HEK293 (cell line): ENCODE results near the gene DOK3.

Experiments used
- CTCF ChIA-PET: fragments of 350-600 bp; formaldehyde crosslinking; extraction: SDS; loops from one replicate; lab custom pipeline; 2021; ENCODE audit warnings: antibody characterized with exemption; lab: Yijun Ruan, JAX
- POLR2A ChIA-PET: fragments of 300-600 bp; formaldehyde crosslinking; extraction: SDS; loops from one replicate; lab custom pipeline; 2020; ENCODE audit warnings: antibody characterized with exemption, inconsistent platforms; lab: Yijun Ruan, JAX
- H3K27ac ChIP-seq: fragments of 200-500 bp; sonication (Bioruptor generic); 2 replicates; pipeline ENCODE4 v1.5.1; 2014; ENCODE audit warnings: low read depth, low read length, control low read depth, inconsistent platforms; ENCODE audit errors: extremely low read depth
- H3K36me3 ChIP-seq, 2 experiments: fragments of 200-500 bp in 1 of 2; sonication (Bioruptor generic) in 1 of 2; 1 replicate in 1 of 2; 2 replicates in 1 of 2; pipeline ENCODE4 v1.5.1; 2014 to 2017; ENCODE audit warnings: inconsistent platforms in 2 of 2, low read length in 2 of 2; ENCODE audit not compliant: control insufficient read depth in 2 of 2, insufficient read depth in 1 of 2
- H3K4me1 ChIP-seq: fragments of 200-500 bp; sonication (Bioruptor generic); 2 replicates; pipeline ENCODE4 v1.5.1; 2014; ENCODE audit warnings: mild to moderate bottlenecking, low read length, inconsistent platforms; ENCODE audit not compliant: control insufficient read depth, insufficient read depth
- H3K4me3 ChIP-seq: 2 replicates; pipeline ENCODE4 v1.5.1; 2011; ENCODE audit warnings: low read depth, mild to moderate bottlenecking, control low read depth, low read length, moderate library complexity
- H3K9me3 ChIP-seq: fragments of 200-500 bp; sonication (Bioruptor generic); 2 replicates; pipeline ENCODE4 v1.5.1; 2014; ENCODE audit warnings: low read depth, low read length, inconsistent platforms; ENCODE audit not compliant: control insufficient read depth, insufficient read depth
- EGR2 ChIP-seq: fragments of 450-650 bp; formaldehyde crosslinking; IDR thresholded peaks from 2 replicates; pipeline ENCODE4 v1.5.1; 2016; ENCODE audit warnings: low read depth, missing biosample characterization, missing genetic modification characterization
- GLI4 ChIP-seq: fragments of 450-650 bp; formaldehyde crosslinking; IDR thresholded peaks from 2 replicates; pipeline ENCODE4 v1.5.1; 2016; ENCODE audit warnings: missing biosample characterization, missing genetic modification characterization
- GLIS1 ChIP-seq: fragments of 450-650 bp; formaldehyde crosslinking; IDR thresholded peaks from 2 replicates; pipeline ENCODE4 v1.5.1; 2016; ENCODE audit warnings: missing biosample characterization, missing genetic modification characterization
- HOXA7 ChIP-seq: sonication (generic); formaldehyde crosslinking; IDR thresholded peaks from 2 replicates; pipeline ENCODE4 v1.8.1; 2022; ENCODE audit warnings: missing genetic modification reagents, borderline replicate concordance
- IKZF3 ChIP-seq: fragments of 450-650 bp; IDR thresholded peaks from 2 replicates; pipeline ENCODE4 v1.5.0; 2018; ENCODE audit warnings: missing biosample characterization, mild to moderate bottlenecking, missing genetic modification characterization, moderate library complexity
- MEIS1 ChIP-seq: sonication (generic); formaldehyde crosslinking; IDR thresholded peaks from 2 replicates; pipeline ENCODE4 v1.8.1; 2022; ENCODE audit warnings: missing genetic modification reagents, mild to moderate bottlenecking, borderline replicate concordance
- ZBTB1 ChIP-seq: fragments of 450-650 bp; formaldehyde crosslinking; IDR thresholded peaks from 2 replicates; pipeline ENCODE4 v1.5.1; 2016; ENCODE audit warnings: missing biosample characterization, missing genetic modification characterization
- ZBTB17 ChIP-seq: fragments of 450-650 bp; formaldehyde crosslinking; IDR thresholded peaks from 2 replicates; pipeline ENCODE4 v1.5.1; 2016; ENCODE audit warnings: missing biosample characterization, missing genetic modification characterization
- ZNF211 ChIP-seq: fragments of 450-650 bp; formaldehyde crosslinking; IDR thresholded peaks from 2 replicates; pipeline ENCODE4 v1.5.1; 2016; ENCODE audit warnings: low read depth, missing biosample characterization, missing genetic modification characterization
- ZNF335 ChIP-seq: fragments of 450-650 bp; formaldehyde crosslinking; conservative IDR thresholded peaks from 2 replicates; pipeline ENCODE4 v1.5.1; 2016; ENCODE audit warnings: missing biosample characterization, missing genetic modification characterization
- ZNF558 ChIP-seq: fragments of 450-650 bp; formaldehyde crosslinking; IDR thresholded peaks from 2 replicates; pipeline ENCODE4 v1.5.1; 2016; ENCODE audit warnings: missing biosample characterization, missing genetic modification characterization
- ZNF600 ChIP-seq: fragments of 450-650 bp; formaldehyde crosslinking; IDR thresholded peaks from 2 replicates; pipeline ENCODE4 v1.5.1; 2016; ENCODE audit warnings: missing biosample characterization, missing genetic modification characterization
- ZNF629 ChIP-seq: fragments of 450-650 bp; formaldehyde crosslinking; IDR thresholded peaks from 2 replicates; pipeline ENCODE4 v1.5.1; 2017; ENCODE audit warnings: missing biosample characterization, missing genetic modification characterization
- ZNF707 ChIP-seq: fragments of 450-650 bp; formaldehyde crosslinking; IDR thresholded peaks from 2 replicates; pipeline ENCODE4 v1.5.1; 2016; ENCODE audit warnings: missing biosample characterization, missing genetic modification characterization
- ZNF777 ChIP-seq: fragments of 450-650 bp; formaldehyde crosslinking; IDR thresholded peaks from 2 replicates; pipeline ENCODE4 v1.5.1; 2017; ENCODE audit warnings: missing biosample characterization, missing genetic modification characterization, borderline replicate concordance
- ZNF785 ChIP-seq: fragments of 450-650 bp; formaldehyde crosslinking; IDR thresholded peaks from 2 replicates; pipeline ENCODE4 v1.5.1; 2016; ENCODE audit warnings: missing biosample characterization, missing genetic modification characterization
- ZNF830 ChIP-seq: fragments of 450-650 bp; IDR thresholded peaks from 2 replicates; pipeline ENCODE4 v1.5.0; 2018; ENCODE audit warnings: missing biosample characterization, missing genetic modification characterization, low read depth, mild to moderate bottlenecking, moderate library complexity
- TF ChIP-seq, protein P1 (sequence below): fragments of 450-650 bp; formaldehyde crosslinking; IDR thresholded peaks from 2 replicates; pipeline ENCODE4 v1.5.1; 2016; ENCODE audit warnings: missing biosample characterization, missing genetic modification characterization
- TF ChIP-seq, protein P2 (sequence below): fragments of 450-650 bp; formaldehyde crosslinking; IDR thresholded peaks from 2 replicates; pipeline ENCODE4 v1.5.1; 2016; ENCODE audit warnings: missing biosample characterization, missing genetic modification characterization
- TF ChIP-seq, protein P3 (sequence below): fragments of 450-650 bp; formaldehyde crosslinking; IDR thresholded peaks from 2 replicates; pipeline ENCODE4 v1.5.1; 2017; ENCODE audit warnings: missing biosample characterization, missing genetic modification characterization
- TF ChIP-seq, protein P4 (sequence below): fragments of 450-650 bp; formaldehyde crosslinking; IDR thresholded peaks from 2 replicates; pipeline ENCODE4 v1.5.1; 2017; ENCODE audit warnings: missing biosample characterization, missing genetic modification characterization
- TF ChIP-seq, protein P5 (sequence below): fragments of 450-650 bp; formaldehyde crosslinking; IDR thresholded peaks from 2 replicates; pipeline ENCODE4 v1.5.1; 2016; ENCODE audit warnings: missing biosample characterization, missing genetic modification characterization
- TF ChIP-seq, protein P6 (sequence below): fragments of 450-650 bp; formaldehyde crosslinking; IDR thresholded peaks from 2 replicates; pipeline ENCODE4 v1.5.1; 2016; ENCODE audit warnings: missing biosample characterization, missing genetic modification characterization

Gene DOK3

DNA sequence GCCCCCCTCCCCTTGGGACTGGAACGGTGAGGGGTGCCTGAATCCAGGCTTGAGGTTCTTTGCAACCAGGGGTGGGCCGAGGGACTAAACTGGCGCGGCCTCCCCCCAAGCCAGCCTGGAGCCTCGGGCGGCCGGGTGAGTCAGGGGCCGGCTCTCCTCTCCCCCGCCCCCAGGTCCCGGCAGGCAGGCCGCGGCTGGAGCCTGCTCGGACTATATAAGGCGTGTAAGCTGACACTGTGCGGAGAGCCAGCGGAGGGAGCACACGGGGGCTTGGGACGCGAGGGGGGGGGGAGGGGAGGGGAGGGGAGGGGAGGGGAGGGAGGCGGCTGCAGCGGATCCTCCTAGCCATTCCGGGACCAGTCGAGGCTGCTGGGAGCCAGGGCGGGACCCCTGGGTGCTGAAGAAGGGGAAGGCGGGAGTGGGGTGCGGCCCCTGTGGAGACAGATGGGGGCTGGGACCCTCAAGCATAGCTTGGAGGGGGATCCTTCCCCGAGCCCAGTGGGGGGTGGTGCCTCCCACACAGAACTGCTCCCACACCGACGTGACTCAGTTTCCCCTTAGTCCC, 12.8 kb downstream of the DOK3 start (continued):
- TF ChIP-seq, protein P1, sequence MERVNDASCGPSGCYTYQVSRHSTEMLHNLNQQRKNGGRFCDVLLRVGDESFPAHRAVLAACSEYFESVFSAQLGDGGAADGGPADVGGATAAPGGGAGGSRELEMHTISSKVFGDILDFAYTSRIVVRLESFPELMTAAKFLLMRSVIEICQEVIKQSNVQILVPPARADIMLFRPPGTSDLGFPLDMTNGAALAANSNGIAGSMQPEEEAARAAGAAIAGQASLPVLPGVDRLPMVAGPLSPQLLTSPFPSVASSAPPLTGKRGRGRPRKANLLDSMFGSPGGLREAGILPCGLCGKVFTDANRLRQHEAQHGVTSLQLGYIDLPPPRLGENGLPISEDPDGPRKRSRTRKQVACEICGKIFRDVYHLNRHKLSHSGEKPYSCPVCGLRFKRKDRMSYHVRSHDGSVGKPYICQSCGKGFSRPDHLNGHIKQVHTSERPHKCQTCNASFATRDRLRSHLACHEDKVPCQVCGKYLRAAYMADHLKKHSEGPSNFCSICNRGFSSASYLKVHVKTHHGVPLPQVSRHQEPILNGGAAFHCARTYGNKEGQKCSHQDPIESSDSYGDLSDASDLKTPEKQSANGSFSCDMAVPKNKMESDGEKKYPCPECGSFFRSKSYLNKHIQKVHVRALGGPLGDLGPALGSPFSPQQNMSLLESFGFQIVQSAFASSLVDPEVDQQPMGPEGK (tag by site-specific recombination): peak; percentile 94
- no peak for TF ChIP-seq MEIS1 (CRISPR knock-in tag)
- TF ChIP-seq, protein P2, sequence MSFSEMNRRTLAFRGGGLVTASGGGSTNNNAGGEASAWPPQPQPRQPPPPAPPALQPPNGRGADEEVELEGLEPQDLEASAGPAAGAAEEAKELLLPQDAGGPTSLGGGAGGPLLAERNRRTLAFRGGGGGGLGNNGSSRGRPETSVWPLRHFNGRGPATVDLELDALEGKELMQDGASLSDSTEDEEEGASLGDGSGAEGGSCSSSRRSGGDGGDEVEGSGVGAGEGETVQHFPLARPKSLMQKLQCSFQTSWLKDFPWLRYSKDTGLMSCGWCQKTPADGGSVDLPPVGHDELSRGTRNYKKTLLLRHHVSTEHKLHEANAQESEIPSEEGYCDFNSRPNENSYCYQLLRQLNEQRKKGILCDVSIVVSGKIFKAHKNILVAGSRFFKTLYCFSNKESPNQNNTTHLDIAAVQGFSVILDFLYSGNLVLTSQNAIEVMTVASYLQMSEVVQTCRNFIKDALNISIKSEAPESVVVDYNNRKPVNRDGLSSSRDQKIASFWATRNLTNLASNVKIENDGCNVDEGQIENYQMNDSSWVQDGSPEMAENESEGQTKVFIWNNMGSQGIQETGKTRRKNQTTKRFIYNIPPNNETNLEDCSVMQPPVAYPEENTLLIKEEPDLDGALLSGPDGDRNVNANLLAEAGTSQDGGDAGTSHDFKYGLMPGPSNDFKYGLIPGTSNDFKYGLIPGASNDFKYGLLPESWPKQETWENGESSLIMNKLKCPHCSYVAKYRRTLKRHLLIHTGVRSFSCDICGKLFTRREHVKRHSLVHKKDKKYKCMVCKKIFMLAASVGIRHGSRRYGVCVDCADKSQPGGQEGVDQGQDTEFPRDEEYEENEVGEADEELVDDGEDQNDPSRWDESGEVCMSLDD (tag by site-specific recombination): peak; percentile 89
- TF ChIP-seq, protein P3, sequence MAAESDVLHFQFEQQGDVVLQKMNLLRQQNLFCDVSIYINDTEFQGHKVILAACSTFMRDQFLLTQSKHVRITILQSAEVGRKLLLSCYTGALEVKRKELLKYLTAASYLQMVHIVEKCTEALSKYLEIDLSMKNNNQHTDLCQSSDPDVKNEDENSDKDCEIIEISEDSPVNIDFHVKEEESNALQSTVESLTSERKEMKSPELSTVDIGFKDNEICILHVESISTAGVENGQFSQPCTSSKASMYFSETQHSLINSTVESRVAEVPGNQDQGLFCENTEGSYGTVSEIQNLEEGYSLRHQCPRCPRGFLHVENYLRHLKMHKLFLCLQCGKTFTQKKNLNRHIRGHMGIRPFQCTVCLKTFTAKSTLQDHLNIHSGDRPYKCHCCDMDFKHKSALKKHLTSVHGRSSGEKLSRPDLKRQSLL (tag by site-specific recombination): no peak
- peak; percentile 39 for TF ChIP-seq EGR2 (tag by site-specific recombination)
- TF ChIP-seq, protein P4, sequence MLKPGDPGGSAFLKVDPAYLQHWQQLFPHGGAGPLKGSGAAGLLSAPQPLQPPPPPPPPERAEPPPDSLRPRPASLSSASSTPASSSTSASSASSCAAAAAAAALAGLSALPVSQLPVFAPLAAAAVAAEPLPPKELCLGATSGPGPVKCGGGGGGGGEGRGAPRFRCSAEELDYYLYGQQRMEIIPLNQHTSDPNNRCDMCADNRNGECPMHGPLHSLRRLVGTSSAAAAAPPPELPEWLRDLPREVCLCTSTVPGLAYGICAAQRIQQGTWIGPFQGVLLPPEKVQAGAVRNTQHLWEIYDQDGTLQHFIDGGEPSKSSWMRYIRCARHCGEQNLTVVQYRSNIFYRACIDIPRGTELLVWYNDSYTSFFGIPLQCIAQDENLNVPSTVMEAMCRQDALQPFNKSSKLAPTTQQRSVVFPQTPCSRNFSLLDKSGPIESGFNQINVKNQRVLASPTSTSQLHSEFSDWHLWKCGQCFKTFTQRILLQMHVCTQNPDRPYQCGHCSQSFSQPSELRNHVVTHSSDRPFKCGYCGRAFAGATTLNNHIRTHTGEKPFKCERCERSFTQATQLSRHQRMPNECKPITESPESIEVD (tag by site-specific recombination): no peak
- TF ChIP-seq ZNF335 (tag by site-specific recombination): peak; percentile 8; the same call in 1 of the 2 replicates
- 0 out of 2 replicates have a peak, but pooled peaks have one; percentile 20 for TF ChIP-seq ZBTB1 (tag by site-specific recombination)
- TF ChIP-seq GLIS1 (tag by site-specific recombination): peak; percentile 77
- peak; percentile 44 for TF ChIP-seq IKZF3 (tag by site-specific recombination)
- peak; percentile 63 for TF ChIP-seq ZBTB17 (tag by site-specific recombination)
- TF ChIP-seq ZNF707 (tag by site-specific recombination): no peak

DNA sequence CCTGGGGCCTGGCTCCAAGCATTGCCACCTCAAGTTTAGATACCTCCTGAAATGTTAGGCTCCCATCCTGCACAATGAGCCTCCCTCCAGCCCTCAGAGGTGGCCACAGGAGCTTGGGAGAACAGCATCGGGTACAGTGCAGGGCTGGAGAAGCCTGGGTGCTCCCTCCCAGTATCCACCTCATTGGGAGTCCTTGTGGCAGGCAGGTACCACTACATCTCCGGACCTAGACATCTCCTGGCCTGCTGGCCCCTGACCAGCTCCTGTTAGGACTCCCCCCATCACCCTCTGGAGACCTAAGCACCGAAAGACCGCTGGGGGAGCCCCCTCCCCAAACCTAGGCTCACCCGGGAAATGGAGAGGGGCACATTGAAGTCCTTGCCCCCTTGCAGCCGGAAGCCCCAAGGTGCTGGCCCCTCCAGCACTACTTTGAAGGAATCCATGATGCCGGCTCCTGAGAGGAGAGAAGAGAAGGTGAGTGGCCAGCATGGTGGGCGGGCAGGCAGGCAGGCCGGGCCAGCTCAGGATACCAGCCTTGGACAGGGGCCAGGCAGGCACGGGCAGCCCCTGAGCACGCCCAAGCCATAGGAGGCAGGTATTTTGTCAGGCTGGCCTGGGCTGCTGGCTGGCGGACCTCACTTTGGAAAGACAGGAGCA, 13.4 kb downstream of the DOK3 start:
- peak overlapping the region; percentile 98 for H3K27ac ChIP-seq
- CTCF ChIA-PET: interaction anchor here (0.7 to 4.0 kb wide), 12 partner anchors 9 to 1570 kb away, joined by 3 to 23 read pairs (median 6); no protein-coding TSS in a partner anchor
- POLR2A ChIA-PET: interaction anchor here (0.6 to 7.0 kb wide), 21 partner anchors 7 to 708 kb away, joined by 3 to 106 read pairs (median 7); partner anchors contain the start of genes B4GALT7, DBN1, DDX41 and DOK3
- H3K4me3 ChIP-seq: peak overlapping the region; percentile 67
- H3K9me3 ChIP-seq: no peaks in the 10 kb centered on the region
- peaks cover 20% of the 10 kb centered on the region for H3K4me1 ChIP-seq
- H3K36me3 ChIP-seq: peaks cover 0 to 32% of the 10 kb centered on the region in 2 experiments; a peak in 1 of 3 replicates
- no peak for TF ChIP-seq ZNF785 (tag by site-specific recombination)
- no peak for TF ChIP-seq ZNF558 (tag by site-specific recombination)
- TF ChIP-seq, protein P5, sequence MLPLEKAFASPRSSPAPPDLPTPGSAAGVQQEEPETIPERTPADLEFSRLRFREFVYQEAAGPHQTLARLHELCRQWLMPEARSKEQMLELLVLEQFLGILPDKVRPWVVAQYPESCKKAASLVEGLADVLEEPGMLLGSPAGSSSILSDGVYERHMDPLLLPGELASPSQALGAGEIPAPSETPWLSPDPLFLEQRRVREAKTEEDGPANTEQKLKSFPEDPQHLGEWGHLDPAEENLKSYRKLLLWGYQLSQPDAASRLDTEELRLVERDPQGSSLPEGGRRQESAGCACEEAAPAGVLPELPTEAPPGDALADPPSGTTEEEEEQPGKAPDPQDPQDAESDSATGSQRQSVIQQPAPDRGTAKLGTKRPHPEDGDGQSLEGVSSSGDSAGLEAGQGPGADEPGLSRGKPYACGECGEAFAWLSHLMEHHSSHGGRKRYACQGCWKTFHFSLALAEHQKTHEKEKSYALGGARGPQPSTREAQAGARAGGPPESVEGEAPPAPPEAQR: no peak
- no peak for TF ChIP-seq ZNF777 (tag by site-specific recombination)
- TF ChIP-seq, protein P6, sequence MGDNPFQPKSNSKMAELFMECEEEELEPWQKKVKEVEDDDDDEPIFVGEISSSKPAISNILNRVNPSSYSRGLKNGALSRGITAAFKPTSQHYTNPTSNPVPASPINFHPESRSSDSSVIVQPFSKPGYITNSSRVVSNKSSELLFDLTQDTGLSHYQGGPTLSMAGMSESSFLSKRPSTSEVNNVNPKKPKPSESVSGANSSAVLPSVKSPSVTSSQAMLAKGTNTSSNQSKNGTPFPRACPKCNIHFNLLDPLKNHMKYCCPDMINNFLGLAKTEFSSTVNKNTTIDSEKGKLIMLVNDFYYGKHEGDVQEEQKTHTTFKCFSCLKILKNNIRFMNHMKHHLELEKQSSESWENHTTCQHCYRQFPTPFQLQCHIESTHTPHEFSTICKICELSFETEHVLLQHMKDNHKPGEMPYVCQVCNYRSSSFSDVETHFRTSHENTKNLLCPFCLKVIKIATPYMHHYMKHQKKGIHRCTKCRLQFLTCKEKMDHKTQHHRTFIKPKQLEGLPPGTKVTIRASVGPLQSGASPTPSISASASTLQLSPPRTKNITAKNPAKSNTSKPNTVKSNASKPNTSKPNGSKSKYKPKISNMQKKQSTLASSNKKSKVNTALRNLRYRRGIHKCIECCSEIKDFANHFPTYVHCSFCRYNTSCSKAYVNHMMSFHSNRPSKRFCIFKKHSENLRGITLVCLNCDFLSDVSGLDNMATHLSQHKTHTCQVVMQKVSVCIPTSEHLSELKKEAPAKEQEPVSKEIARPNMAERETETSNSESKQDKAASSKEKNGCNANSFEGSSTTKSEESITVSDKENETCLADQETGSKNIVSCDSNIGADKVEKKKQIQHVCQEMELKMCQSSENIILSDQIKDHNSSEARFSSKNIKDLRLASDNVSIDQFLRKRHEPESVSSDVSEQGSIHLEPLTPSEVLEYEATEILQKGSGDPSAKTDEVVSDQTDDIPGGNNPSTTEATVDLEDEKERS (tag by site-specific recombination): no peak
- no peak for TF ChIP-seq HOXA7 (CRISPR knock-in tag)
- no peak for TF ChIP-seq ZNF211 (tag by site-specific recombination)
- TF ChIP-seq ZNF629 (tag by site-specific recombination): no peak
- no peak for TF ChIP-seq GLI4 (tag by site-specific recombination)
- no peak for TF ChIP-seq ZNF830 (tag by site-specific recombination)
- peak; percentile 3; the same call in 1 of the 2 replicates for TF ChIP-seq ZNF600
